Activated CD8-positive, alpha-beta T cell treated with anti-CD3 and anti-CD28 coated beads, Interleukin-2, amount 10 ng/mL, durations not matched to agents 7 days and 5 days (primary cell): ENCODE data around the gene ADAMTS16. TPM values are rescaled to one million over a fixed set of nuclear protein-coding genes. Genes with fewer than 3 reads are reported as not detected.

Source experiments
- ATAC-seq: fragments of 150-1000 bp; cut with Tn5 transposase; one replicate; pipeline ENCODE4 v1.10.0; 2021; ENCODE audit warnings: moderate library complexity
- CTCF ChIA-PET: fragments of 350-600 bp; sonication (Branson Sonifier 250); formaldehyde crosslinking; loops from one replicate; lab custom pipeline; 2021; ENCODE audit warnings: antibody characterized with exemption; lab: Charles Lee
- POLR2A ChIA-PET: fragments of 350-600 bp; sonication (Branson Sonifier 250); formaldehyde crosslinking; loops from one replicate; lab custom pipeline; 2021; ENCODE audit warnings: antibody characterized with exemption; lab: Charles Lee
- DNase-seq: peaks from one replicate; pipeline ENCODE4 v3.0.0-alpha.2; 2020
- H3K27ac Mint-ChIP-seq: one replicate; pipeline ENCODE4 v1.8.0; 2021; ENCODE audit warnings: mild to moderate bottlenecking, mixed read lengths
- H3K27me3 Mint-ChIP-seq: one replicate; pipeline ENCODE4 v1.8.0; 2021; ENCODE audit warnings: low read depth, mixed read lengths
- H3K36me3 Mint-ChIP-seq: one replicate; pipeline ENCODE4 v1.8.0; 2021; ENCODE audit warnings: low read depth, mixed read lengths
- H3K4me1 Mint-ChIP-seq: one replicate; pipeline ENCODE4 v1.8.0; 2021; ENCODE audit warnings: low read depth, mixed read lengths
- H3K4me3 Mint-ChIP-seq: one replicate; pipeline ENCODE4 v1.8.0; 2021; ENCODE audit warnings: mild to moderate bottlenecking, mixed read lengths
- H3K9me3 Mint-ChIP-seq: one replicate; pipeline ENCODE4 v1.8.0; 2022; ENCODE audit warnings: mixed read lengths; ENCODE audit not compliant: insufficient read depth
- total RNA-seq, 2 experiments: library from RNA; stranded (reverse); gene quantifications; one replicate each; pipeline ENCODE4 v1.2.3, GENCODE V29; 2021

Gene ADAMTS16
- total RNA-seq, 2 experiments from 2014 or later, result not detected

- DNase-seq (no peak), ATAC-seq (no peak)
- Mint-ChIP-seq H3K27ac (no peak overlapping the region), H3K36me3 (no peaks in the 10 kb centered on the region), H3K27me3 (no peaks in the 10 kb centered on the region), H3K4me1 (no peaks in the 10 kb centered on the region), H3K9me3 (no peaks in the 10 kb centered on the region), H3K4me3 (no peak overlapping the region)
- CTCF ChIA-PET, result no interaction called here
- POLR2A ChIA-PET, result no interaction called here
Observed at GRCh38 chr5:5369051-5369605, 229.0 kb downstream of the ADAMTS16 start.
